ENCODE measurements around the gene STAB2.

- TF ChIP-seq EZH2 (IDR thresholded peaks at IDR 0.05; ENCODE audit: borderline replicate concordance, low read length) (no peak), CTCF (IDR thresholded peaks at IDR 0.05; ENCODE audit: low read length) (no peak)
Measured at GRCh38 chr12:103688376-103689063, 101.4 kb downstream of the STAB2 start.
